ENCODE measurements around the gene AP2M1.

DNA sequence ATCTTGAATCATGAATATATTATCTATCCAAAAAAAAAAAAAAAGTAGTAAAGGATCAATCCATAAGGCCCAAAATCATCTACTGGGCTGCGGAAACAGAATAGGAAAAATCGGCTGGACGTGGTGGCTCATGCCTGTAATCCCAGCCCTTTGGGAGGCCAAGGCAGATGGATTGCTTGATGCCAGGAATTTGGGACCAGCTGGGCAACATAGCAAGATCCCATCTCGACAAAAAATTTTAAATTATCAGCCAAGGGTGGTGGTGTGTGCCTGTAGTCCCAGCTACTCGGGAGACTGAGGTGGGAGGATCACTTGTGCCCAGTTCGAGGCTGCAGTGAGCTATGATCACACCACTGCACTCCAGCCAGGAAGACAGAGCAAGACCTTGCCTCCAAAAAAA, 25.5 kb upstream of the AP2M1 start:
- TF ChIP-seq, protein P1, sequence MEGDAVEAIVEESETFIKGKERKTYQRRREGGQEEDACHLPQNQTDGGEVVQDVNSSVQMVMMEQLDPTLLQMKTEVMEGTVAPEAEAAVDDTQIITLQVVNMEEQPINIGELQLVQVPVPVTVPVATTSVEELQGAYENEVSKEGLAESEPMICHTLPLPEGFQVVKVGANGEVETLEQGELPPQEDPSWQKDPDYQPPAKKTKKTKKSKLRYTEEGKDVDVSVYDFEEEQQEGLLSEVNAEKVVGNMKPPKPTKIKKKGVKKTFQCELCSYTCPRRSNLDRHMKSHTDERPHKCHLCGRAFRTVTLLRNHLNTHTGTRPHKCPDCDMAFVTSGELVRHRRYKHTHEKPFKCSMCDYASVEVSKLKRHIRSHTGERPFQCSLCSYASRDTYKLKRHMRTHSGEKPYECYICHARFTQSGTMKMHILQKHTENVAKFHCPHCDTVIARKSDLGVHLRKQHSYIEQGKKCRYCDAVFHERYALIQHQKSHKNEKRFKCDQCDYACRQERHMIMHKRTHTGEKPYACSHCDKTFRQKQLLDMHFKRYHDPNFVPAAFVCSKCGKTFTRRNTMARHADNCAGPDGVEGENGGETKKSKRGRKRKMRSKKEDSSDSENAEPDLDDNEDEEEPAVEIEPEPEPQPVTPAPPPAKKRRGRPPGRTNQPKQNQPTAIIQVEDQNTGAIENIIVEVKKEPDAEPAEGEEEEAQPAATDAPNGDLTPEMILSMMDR (conservative IDR thresholded peaks at IDR 0.05; ENCODE audit: low read length), result no peak
- TF ChIP-seq EZH2phosphoT487 (IDR thresholded peaks at IDR 0.05; ENCODE audit: borderline replicate concordance), result no peak
